SK-N-SH (cell line): Measurements from ENCODE around the gene DNAJB6. TPM values are rescaled to one million over a fixed set of nuclear protein-coding genes. Genes with fewer than 3 reads are reported as not detected.

Source experiments
- CTCF ChIA-PET: fragments of 300-600, 350-600 bp; formaldehyde crosslinking; extraction: SDS; loops from one replicate; lab custom pipeline; 2021; lab: Yijun Ruan, JAX
- POLR2A ChIA-PET: fragments of 350-600 bp; sonication (Branson Sonifier 250); formaldehyde crosslinking; extraction: SDS; loops from one replicate; lab custom pipeline; 2020; ENCODE audit warnings: antibody characterized with exemption, inconsistent platforms; lab: Yijun Ruan, JAX
- DNase-seq: peaks from one replicate; pipeline ENCODE4 v3.0.0; 2012
- H2AFZ ChIP-seq: fragments of 200-600 bp; sonication (generic); 2 replicates; pipeline ENCODE4 v1.8.1; 2016; ENCODE audit warnings: antibody characterized with exemption, mild to moderate bottlenecking, low read depth
- H3F3A ChIP-seq: fragments of 200-600 bp; sonication (generic); replicated peaks from 2 replicates; pipeline ENCODE3; 2016; ENCODE audit warnings: antibody characterized with exemption, mild to moderate bottlenecking; ENCODE audit not compliant: insufficient read depth
- H3K27ac ChIP-seq, 2 experiments: fragments of 200-500 bp in 1 of 2; fragments of 200-600 bp in 1 of 2; sonication (Bioruptor generic) in 1 of 2; sonication (generic), shearing (Covaris generic) in 1 of 2; 2 replicates each; pipeline versions ENCODE4 v1.5.1 to v1.6.1; 2014 to 2016; ENCODE audit warnings: low read depth in 2 of 2, inconsistent platforms in 1 of 2, low read length in 1 of 2, mild to moderate bottlenecking in 1 of 2, mixed read lengths in 1 of 2
- H3K27me3 ChIP-seq: fragments of 200-600 bp; sonication (generic), shearing (Covaris generic); 2 replicates; pipeline ENCODE4 v1.6.1; 2016; ENCODE audit warnings: mixed run types; ENCODE audit not compliant: insufficient read depth
- H3K36me3 ChIP-seq, 2 experiments: fragments of 200-500 bp in 1 of 2; fragments of 200-600 bp in 1 of 2; sonication (Bioruptor generic) in 1 of 2; sonication (generic) in 1 of 2; replicated peaks in 1 of 2; 2 replicates each; pipeline versions ENCODE3 to v1.5.1; 2014 to 2016; ENCODE audit warnings: low read length in 1 of 2, mild to moderate bottlenecking in 1 of 2; ENCODE audit not compliant: insufficient read depth in 2 of 2, control insufficient read depth in 1 of 2
- H3K4me1 ChIP-seq, 2 experiments: fragments of 200-500 bp in 1 of 2; fragments of 200-600 bp in 1 of 2; sonication (Bioruptor generic) in 1 of 2; sonication (generic), shearing (Covaris generic) in 1 of 2; 2 replicates each; pipeline versions ENCODE4 v1.5.1 to v1.6.1; 2014 to 2016; ENCODE audit warnings: low read depth in 1 of 2, low read length in 1 of 2, mixed run types in 1 of 2; ENCODE audit not compliant: insufficient read depth in 2 of 2, control insufficient read depth in 1 of 2
- H3K4me2 ChIP-seq: fragments of 200-600 bp; sonication (generic), shearing (Covaris generic); 2 replicates; pipeline ENCODE4 v1.6.1; 2017; ENCODE audit warnings: mixed run types
- H3K4me3 ChIP-seq, 2 experiments: fragments of 200-500 bp in 1 of 2; fragments of 200-600 bp in 1 of 2; sonication (Bioruptor generic) in 1 of 2; sonication (generic), shearing (Covaris generic) in 1 of 2; 2 replicates each; pipeline versions ENCODE4 v1.5.1 to v1.8.1; 2014 to 2016; ENCODE audit warnings: low read depth in 2 of 2, inconsistent platforms in 1 of 2, low read length in 1 of 2, mild to moderate bottlenecking in 1 of 2, mixed read lengths in 1 of 2, moderate library complexity in 1 of 2
- H3K79me2 ChIP-seq: fragments of 200-600 bp; sonication (generic); 2 replicates; pipeline ENCODE4 v1.8.1; 2017; ENCODE audit warnings: mild to moderate bottlenecking; ENCODE audit not compliant: insufficient read depth
- H3K9ac ChIP-seq: fragments of 200-600 bp; sonication (generic); 2 replicates; pipeline ENCODE4 v1.6.1; 2017; ENCODE audit warnings: mixed run types
- H3K9me2 ChIP-seq: fragments of 200-600 bp; sonication (generic); 2 replicates; pipeline ENCODE4 v1.6.1; 2017; ENCODE audit warnings: mixed run types
- H3K9me3 ChIP-seq: fragments of 200-600 bp; sonication (generic); 2 replicates; pipeline ENCODE4 v1.6.1; 2017; ENCODE audit warnings: mixed run types, mild to moderate bottlenecking, moderate library complexity
- H4K20me1 ChIP-seq: fragments of 200-600 bp; sonication (generic); 2 replicates; pipeline ENCODE4 v1.6.1; 2017; ENCODE audit warnings: mild to moderate bottlenecking, mixed run types; ENCODE audit not compliant: insufficient read depth
- ELF1 ChIP-seq: IDR thresholded peaks from 2 replicates; pipeline ENCODE4 v1.4.0; 2012
- EP300 ChIP-seq, 2 experiments: IDR thresholded peaks; 2 replicates each; pipeline versions ENCODE4 v1.4.0 to v1.6.1; 2012; ENCODE audit warnings: borderline replicate concordance in 1 of 2, low read depth in 1 of 2, low read length in 1 of 2
- EZH2phosphoT487 ChIP-seq: fragments of 200-600 bp; sonication (generic); IDR thresholded peaks from 2 replicates; pipeline ENCODE4 v1.6.1; 2017; ENCODE audit warnings: low read depth, mixed run types, mild to moderate bottlenecking, antibody characterized with exemption, moderate library complexity, borderline replicate concordance
- FOXJ3 ChIP-seq: sonication (generic); formaldehyde crosslinking; IDR thresholded peaks from 2 replicates; pipeline ENCODE4 v1.5.1; 2020; ENCODE audit warnings: mild to moderate bottlenecking, missing genetic modification reagents
- FOXM1 ChIP-seq: IDR thresholded peaks from 2 replicates; pipeline ENCODE4 v1.4.0; 2012; ENCODE audit warnings: low read depth, mild to moderate bottlenecking
- GATA2 ChIP-seq: sonication (generic); formaldehyde crosslinking; IDR thresholded peaks from 2 replicates; pipeline ENCODE4 v1.5.0; 2020; ENCODE audit warnings: mild to moderate bottlenecking, missing genetic modification reagents
- IRF3 ChIP-seq: fragments of 150-350 bp; IDR thresholded peaks from 2 replicates; pipeline ENCODE4 v1.6.1; 2016; ENCODE audit warnings: mild to moderate bottlenecking, low read depth, low read length
- JUND ChIP-seq: IDR thresholded peaks from 2 replicates; pipeline ENCODE4 v1.4.0; 2012
- MXI1 ChIP-seq: IDR thresholded peaks from 2 replicates; pipeline ENCODE4 v1.6.1; 2012; ENCODE audit warnings: mild to moderate bottlenecking, low read depth, low read length, improper control_type of control experiment
- NRF1 ChIP-seq: IDR thresholded peaks from 2 replicates; pipeline ENCODE4 v1.6.1; 2012; ENCODE audit warnings: low read depth, mild to moderate bottlenecking, low read length
- POLR2AphosphoS5 ChIP-seq: IDR thresholded peaks from 2 replicates; pipeline ENCODE4 v1.6.1; 2012; ENCODE audit warnings: low read depth, low read length
- REST ChIP-seq: IDR thresholded peaks from 2 replicates; pipeline ENCODE4 v1.6.1; 2012; ENCODE audit warnings: mild to moderate bottlenecking, low read depth, low read length, moderate library complexity
- TAF1 ChIP-seq: IDR thresholded peaks from 2 replicates; pipeline ENCODE4 v1.6.1; 2012; ENCODE audit warnings: low read depth, mild to moderate bottlenecking, low read length, moderate library complexity, borderline replicate concordance
- TCF12 ChIP-seq: IDR thresholded peaks from 2 replicates; pipeline ENCODE4 v1.4.0; 2012
- TEAD4 ChIP-seq: IDR thresholded peaks from 2 replicates; pipeline ENCODE4 v1.4.0; 2012; ENCODE audit warnings: mild to moderate bottlenecking, borderline replicate concordance; ENCODE audit not compliant: insufficient read depth
- USF1 ChIP-seq: IDR thresholded peaks from 2 replicates; pipeline ENCODE4 v1.4.0; 2012; ENCODE audit warnings: low read depth, borderline replicate concordance
- USF2 ChIP-seq: fragments of 150-350 bp; IDR thresholded peaks from 2 replicates; pipeline ENCODE4 v1.6.1; 2017; ENCODE audit warnings: antibody characterized with exemption, low read length, low read depth, borderline replicate concordance
- WGBS: methylation state at CpG from one replicate; pipeline ENCODE4 v1.1.6; 2017; ENCODE audit warnings: low lambda C conversion rate; 5-methylcytosine and 5-hydroxymethylcytosine counted together
- polyA plus RNA-seq, 3 experiments: library from polyadenylated mRNA; depleted of rRNA; stranded (reverse); fragments of >200 nt; gene quantifications; 2 replicates each; pipeline ENCODE4 v1.2.3, GENCODE V29; 2012

The DNAJB6 gene
- polyA plus RNA-seq, 1 of the 3 experiments (the other 2 are of a cell fraction): 176 TPM

- DNase-seq: no peak
- no peaks in the 10 kb centered on the region for H3K9me2 ChIP-seq
- ChIA-PET CTCF (no interaction called here), POLR2A (no interaction called here)
- H3F3A ChIP-seq: no peaks in the 10 kb centered on the region
- 71% methylated on average over 11 of the region's 11 CpGs for WGBS
- H3K9ac ChIP-seq: no peak overlapping the region
- no peaks in the 10 kb centered on the region for H4K20me1 ChIP-seq
- no peaks in the 10 kb centered on the region for H3K9me3 ChIP-seq
- H3K4me1 ChIP-seq: peaks cover 0 to 5% of the 10 kb centered on the region in 2 experiments; a peak in 1 of 4 replicates
- H3K27ac ChIP-seq: no peak overlapping the region
- no peak overlapping the region for H2AFZ ChIP-seq
- H3K4me3 ChIP-seq: no peak overlapping the region
- H3K27me3 ChIP-seq: no peaks in the 10 kb centered on the region
- TF ChIP-seq JUND (no peak), FOXM1 (no peak), FOXJ3 (CRISPR knock-in tag) (no peak), NRF1 (no peak), REST (no peak), IRF3 (no peak), ELF1 (no peak), USF1 (no peak), GATA2 (CRISPR knock-in tag) (no peak), EZH2phosphoT487 (no peak), POLR2AphosphoS5 (no peak), MXI1 (no peak), TCF12 (no peak), TEAD4 (no peak), TAF1 (no peak), USF2 (no peak), EP300 (IDR thresholded peaks at IDR 0.05; ENCODE audit: borderline replicate concordance in 1 of 2, low read depth in 1 of 2, low read length in 1 of 2) (no peak)
- H3K36me3 ChIP-seq: no peaks in the 10 kb centered on the region
- H3K79me2 ChIP-seq: no peaks in the 10 kb centered on the region
- no peak overlapping the region for H3K4me2 ChIP-seq
Measured at GRCh38 chr7:157436076-157436475, 99.3 kb downstream of the DNAJB6 start.
